ENCODE results near the gene EFTUD2.

The EFTUD2 gene

GRCh38 chr17:44910231-44911106, 11.2 kb upstream of the EFTUD2 start:
- no peak for DNase-seq (ENCODE audit: low read depth)

GRCh38 chr17:44909681-44910144, 10.5 kb upstream of the EFTUD2 start:
- no peak for DNase-seq (ENCODE audit: low read depth)

- no peak for DNase-seq (ENCODE audit: low read depth)
Observed at GRCh38 chr17:44908761-44909326, 9.6 kb upstream of the EFTUD2 start.

- DNase-seq (ENCODE audit: low read depth), result no peak
Observed at GRCh38 chr17:44907729-44908470, 8.7 kb upstream of the EFTUD2 start.

GRCh38 chr17:44906763-44907728, 7.8 kb upstream of the EFTUD2 start:
- DNase-seq (ENCODE audit: low read depth), result no peak

GRCh38 chr17:44906010-44906646, 6.9 kb upstream of the EFTUD2 start:
- no peak for DNase-seq (ENCODE audit: low read depth)

- no peak for DNase-seq (ENCODE audit: low read depth)
Observed at GRCh38 chr17:44905006-44906000, 6.1 kb upstream of the EFTUD2 start.

- DNase-seq (ENCODE audit: low read depth), result no peak
Observed at GRCh38 chr17:44904001-44904984, 5.0 kb upstream of the EFTUD2 start.

GRCh38 chr17:44903012-44903685, 3.9 kb upstream of the EFTUD2 start:
- no peak for DNase-seq (ENCODE audit: low read depth)

- no peak for DNase-seq (ENCODE audit: low read depth)
Observed at GRCh38 chr17:44902135-44902760, 3.0 kb upstream of the EFTUD2 start.

GRCh38 chr17:44901411-44901921, 2.2 kb upstream of the EFTUD2 start:
- DNase-seq (ENCODE audit: low read depth), result no peak

- DNase-seq (ENCODE audit: low read depth), result no peak
Observed at GRCh38 chr17:44900894-44901293, 1.6 kb upstream of the EFTUD2 start.

GRCh38 chr17:44898768-44899073, 524 bp downstream of the EFTUD2 start:
- no peak for DNase-seq (ENCODE audit: low read depth)

GRCh38 chr17:44894642-44895041, 4.6 kb downstream of the EFTUD2 start:
- DNase-seq (ENCODE audit: low read depth), result no peak

GRCh38 chr17:44892250-44892649, 7.0 kb downstream of the EFTUD2 start:
- no peak for DNase-seq (ENCODE audit: low read depth)

GRCh38 chr17:44889003-44889402, 10.2 kb downstream of the EFTUD2 start:
- DNase-seq (ENCODE audit: low read depth), result no peak

Measured in stimulated activated CD8-positive, alpha-beta memory T cell treated with anti-CD3 and anti-CD28 coated beads, Interleukin-12 subunit alpha, Interleukin-12 subunit beta, amount 100 ng/mL, for 4 hours (primary cell).